Mesothelial cell of epicardium (in vitro differentiated cells): Measurements from ENCODE around the gene NF2. TPM values are rescaled to one million over a fixed set of nuclear protein-coding genes. Genes with fewer than 3 reads are reported as not detected.
"Not testable (repeated sequence)": the region's sequence is repeated elsewhere in the genome, so short reads cannot be mapped to it uniquely, and the experiment has no call there.

Experiments
- DNase-seq, 2 experiments: peaks; one replicate each; pipeline ENCODE4 v3.0.0; 2021; ENCODE audit warnings: low spot score in 2 of 2; ENCODE audit not compliant: unreplicated experiment in 2 of 2
- H3K27ac Mint-ChIP-seq: 2 replicates; pipeline ENCODE4 v1.8.0; 2021; ENCODE audit warnings: mixed read lengths
- H3K27me3 Mint-ChIP-seq: 2 replicates; pipeline ENCODE4 v1.8.0; 2021; ENCODE audit warnings: low read depth, mixed read lengths
- H3K36me3 Mint-ChIP-seq: 2 replicates; pipeline ENCODE4 v1.8.0; 2021; ENCODE audit warnings: mixed read lengths
- H3K4me1 Mint-ChIP-seq: 2 replicates; pipeline ENCODE4 v1.8.0; 2021; ENCODE audit warnings: mixed read lengths
- H3K4me3 Mint-ChIP-seq: 2 replicates; pipeline ENCODE4 v1.8.0; 2021; ENCODE audit warnings: mild to moderate bottlenecking, moderate library complexity, mixed read lengths
- H3K9me3 Mint-ChIP-seq: 2 replicates; pipeline ENCODE4 v1.8.0; 2021; ENCODE audit warnings: mixed read lengths
- total RNA-seq: library from RNA; stranded (reverse); gene quantifications from 3 replicates; pipeline ENCODE4 v1.2.1, GENCODE V29; 2021
- TF ChIP-seq, protein P1 (sequence below): fragments of 200-600 bp; sonication (generic); IDR thresholded peaks from one replicate; pipeline ENCODE4 v1.5.0; 2021; ENCODE audit warnings: antibody characterized with exemption; ENCODE audit not compliant: unreplicated experiment

NF2 gene
- total RNA-seq = 41.8 to 42.1 TPM (median 42.0 TPM) in 3 replicates

DNA sequence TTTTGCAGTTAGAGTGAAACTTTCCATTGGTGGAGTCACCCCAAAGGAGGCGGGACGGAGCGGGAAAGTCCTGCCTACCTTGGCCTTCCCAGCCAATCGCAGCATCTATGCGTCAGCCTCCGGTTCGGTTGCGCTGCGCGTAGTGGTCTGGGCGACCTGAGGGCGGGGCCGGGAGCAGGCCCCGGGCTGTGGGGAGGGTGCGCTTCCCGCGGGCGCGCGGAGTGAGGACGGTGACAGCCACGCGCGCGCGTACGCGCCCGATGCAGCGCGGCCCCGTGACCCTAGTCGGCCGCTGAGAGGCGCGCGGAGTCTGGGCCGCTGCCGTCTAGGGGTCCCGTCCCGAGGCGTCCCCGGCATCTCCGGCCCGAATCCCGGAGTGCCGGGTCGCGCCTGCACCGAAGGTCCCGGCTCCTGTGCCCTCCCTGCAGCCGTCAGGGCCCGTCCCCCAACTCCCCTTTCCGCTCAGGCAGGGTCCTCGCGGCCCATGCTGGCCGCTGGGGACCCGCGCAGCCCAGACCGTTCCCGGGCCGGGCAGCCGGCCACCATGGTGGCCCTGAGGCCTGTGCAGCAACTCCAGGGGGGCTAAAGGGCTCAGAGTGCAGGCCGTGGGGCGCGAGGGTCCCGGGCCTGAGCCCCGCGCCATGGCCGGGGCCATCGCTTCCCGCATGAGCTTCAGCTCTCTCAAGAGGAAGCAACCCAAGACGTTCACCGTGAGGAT, at the start of gene NF2:
Gene NF2, plus strand, starts transcription at position 276 of the 718 bp plus-strand sequence. Its CDS starts 366 bp downstream, at position 642.
- peak within 1 kb of the TSS; percentile 91 for H3K4me3 Mint-ChIP-seq
- TF ChIP-seq, protein P1, sequence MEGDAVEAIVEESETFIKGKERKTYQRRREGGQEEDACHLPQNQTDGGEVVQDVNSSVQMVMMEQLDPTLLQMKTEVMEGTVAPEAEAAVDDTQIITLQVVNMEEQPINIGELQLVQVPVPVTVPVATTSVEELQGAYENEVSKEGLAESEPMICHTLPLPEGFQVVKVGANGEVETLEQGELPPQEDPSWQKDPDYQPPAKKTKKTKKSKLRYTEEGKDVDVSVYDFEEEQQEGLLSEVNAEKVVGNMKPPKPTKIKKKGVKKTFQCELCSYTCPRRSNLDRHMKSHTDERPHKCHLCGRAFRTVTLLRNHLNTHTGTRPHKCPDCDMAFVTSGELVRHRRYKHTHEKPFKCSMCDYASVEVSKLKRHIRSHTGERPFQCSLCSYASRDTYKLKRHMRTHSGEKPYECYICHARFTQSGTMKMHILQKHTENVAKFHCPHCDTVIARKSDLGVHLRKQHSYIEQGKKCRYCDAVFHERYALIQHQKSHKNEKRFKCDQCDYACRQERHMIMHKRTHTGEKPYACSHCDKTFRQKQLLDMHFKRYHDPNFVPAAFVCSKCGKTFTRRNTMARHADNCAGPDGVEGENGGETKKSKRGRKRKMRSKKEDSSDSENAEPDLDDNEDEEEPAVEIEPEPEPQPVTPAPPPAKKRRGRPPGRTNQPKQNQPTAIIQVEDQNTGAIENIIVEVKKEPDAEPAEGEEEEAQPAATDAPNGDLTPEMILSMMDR = no peak
- peaks cover 3% of the 10 kb centered on the region for H3K36me3 Mint-ChIP-seq
- DNase-seq = peak; percentile 92 to 96
- peak within 1 kb of the TSS; percentile 98 for H3K27ac Mint-ChIP-seq
- peaks cover 12% of the 10 kb centered on the region for H3K4me1 Mint-ChIP-seq
- no peaks in the 10 kb centered on the region for H3K27me3 Mint-ChIP-seq
- H3K9me3 Mint-ChIP-seq = no peaks in the 10 kb centered on the region

DNA sequence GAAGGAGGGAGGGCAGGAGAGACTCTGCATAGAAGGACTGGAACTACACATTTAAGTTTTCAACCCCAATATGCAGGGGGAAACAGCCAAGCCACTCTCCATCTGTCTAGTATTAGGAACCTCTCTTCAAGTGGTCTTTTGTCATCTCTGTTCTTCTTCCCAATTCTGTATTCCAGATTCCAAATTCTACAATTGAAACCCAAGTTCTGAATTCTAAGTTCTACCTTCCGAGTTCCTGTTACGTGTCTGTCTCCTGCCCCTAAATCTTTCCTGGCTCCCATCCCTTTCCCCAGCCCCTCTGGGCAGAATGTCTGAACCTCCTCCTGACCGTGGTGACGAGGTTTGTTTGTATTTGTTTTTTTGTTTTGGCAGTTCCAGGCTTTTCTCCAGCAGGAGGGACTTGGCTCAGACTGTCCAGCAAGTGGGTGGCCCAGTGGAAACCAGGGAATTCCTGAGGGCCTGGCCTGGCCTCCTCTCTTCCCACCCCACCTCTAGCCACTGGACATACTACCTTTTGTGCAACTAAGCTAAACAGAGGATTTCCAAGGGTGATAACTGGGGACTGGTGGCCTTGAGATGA, 48.3 kb upstream of the NF2 start:
- no peaks in the 10 kb centered on the region for H3K9me3 Mint-ChIP-seq
- H3K4me1 Mint-ChIP-seq = peaks cover 9% of the 10 kb centered on the region
- H3K36me3 Mint-ChIP-seq = peaks cover 35% of the 10 kb centered on the region
- H3K27me3 Mint-ChIP-seq = no peaks in the 10 kb centered on the region
- TF ChIP-seq, protein P1 = no peak
- peak overlapping the region; percentile 71 for H3K27ac Mint-ChIP-seq
- no peak for DNase-seq
- H3K4me3 Mint-ChIP-seq = no peak overlapping the region

- Mint-ChIP-seq H3K4me3 (no peak overlapping the region), H3K9me3 (no peaks in the 10 kb centered on the region), H3K27me3 (no peaks in the 10 kb centered on the region), H3K4me1 (no peaks in the 10 kb centered on the region), H3K27ac (no peak overlapping the region), H3K36me3 (peaks cover 45% of the 10 kb centered on the region)
- TF ChIP-seq, protein P1 = no peak
- no peak for DNase-seq
Observed at GRCh38 chr22:29559030-29559429, 44.4 kb upstream of the NF2 start.

- Mint-ChIP-seq H3K36me3 (peaks cover 47% of the 10 kb centered on the region), H3K27me3 (no peaks in the 10 kb centered on the region), H3K4me3 (no peak overlapping the region), H3K9me3 (no peaks in the 10 kb centered on the region), H3K4me1 (no peaks in the 10 kb centered on the region), H3K27ac (no peak overlapping the region)
- no peak for DNase-seq
- TF ChIP-seq, protein P1 = no peak
Observed at GRCh38 chr22:29559853-29560252, 43.6 kb upstream of the NF2 start.

DNA sequence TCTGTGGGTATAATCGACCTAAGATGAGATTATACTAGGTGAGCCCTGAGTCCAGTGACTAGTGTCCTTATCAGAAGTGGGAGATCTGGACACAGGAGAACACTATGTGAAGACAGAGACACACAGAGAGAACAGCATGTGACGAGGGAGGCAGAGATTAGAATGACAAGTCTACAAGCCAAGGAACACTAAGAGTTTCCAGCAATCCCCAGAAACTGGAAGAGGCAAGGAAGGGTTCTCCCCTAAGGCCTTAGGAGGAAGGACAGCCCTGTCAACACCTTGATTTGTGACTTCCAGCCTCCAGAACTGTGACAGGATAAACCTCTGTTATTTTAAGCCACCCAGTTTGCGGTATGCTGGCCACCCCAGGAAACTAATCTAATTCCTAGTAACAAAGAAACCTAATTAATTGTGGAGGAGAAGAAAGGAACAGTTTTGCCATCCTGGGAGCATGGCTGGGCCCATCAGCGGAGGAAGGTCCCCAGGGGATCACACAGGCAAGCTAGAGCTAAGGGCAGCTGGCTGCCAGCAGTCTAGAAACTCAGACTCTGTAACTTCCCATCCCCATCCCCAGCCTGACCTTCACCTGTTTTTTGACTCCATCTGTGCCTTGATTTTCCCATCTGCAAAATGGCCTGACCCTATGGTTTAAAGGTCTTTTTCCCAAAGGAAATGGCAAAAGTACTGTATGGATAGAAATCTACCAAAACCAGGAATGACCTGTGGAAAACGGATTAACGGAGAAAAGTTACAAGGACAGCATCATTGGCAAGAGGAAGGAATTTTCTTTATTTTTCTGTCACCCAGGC, 39.6 kb upstream of the NF2 start:
- DNase-seq = no peak
- no peaks in the 10 kb centered on the region for H3K27me3 Mint-ChIP-seq
- H3K9me3 Mint-ChIP-seq = no peaks in the 10 kb centered on the region
- H3K36me3 Mint-ChIP-seq = peaks cover 38% of the 10 kb centered on the region
- no peak overlapping the region for H3K27ac Mint-ChIP-seq
- no peaks in the 10 kb centered on the region for H3K4me1 Mint-ChIP-seq
- no peak overlapping the region for H3K4me3 Mint-ChIP-seq
- TF ChIP-seq, protein P1 = no peak

DNA sequence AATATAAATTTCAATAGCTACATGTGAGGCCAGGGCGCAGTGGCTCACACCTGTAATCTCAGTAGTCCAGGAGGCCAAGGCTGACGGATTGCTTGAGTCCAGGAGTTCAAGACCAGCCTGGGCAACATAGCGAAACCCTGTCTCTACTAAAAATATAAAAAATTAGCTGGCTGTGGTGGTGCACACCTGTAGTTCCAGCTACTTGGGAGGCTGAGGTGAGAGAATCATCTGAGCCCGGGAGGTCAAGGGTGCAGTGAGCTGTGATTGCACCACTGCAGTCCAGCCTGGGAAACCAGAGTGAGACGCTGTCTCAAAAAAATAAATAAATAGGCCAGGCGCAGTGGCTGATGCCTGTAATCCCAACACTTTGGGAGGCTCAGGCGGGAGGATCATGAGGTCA, 36.9 kb upstream of the NF2 start:
- not testable (repeated sequence) for H3K4me1 Mint-ChIP-seq, H3K4me3 Mint-ChIP-seq, DNase-seq, H3K27ac Mint-ChIP-seq, H3K9me3 Mint-ChIP-seq, H3K27me3 Mint-ChIP-seq
- peaks cover 34% of the 10 kb centered on the region for H3K36me3 Mint-ChIP-seq
